Astrocyte (in vitro differentiated cells and primary cell): ENCODE data around the gene TNRC6C. TPM values are rescaled to one million over a fixed set of nuclear protein-coding genes. Genes with fewer than 3 reads are reported as not detected.
A peak's percentile ranks its signal among the peaks of the same experiment; 100 is the strongest.

Experiments
- DNase-seq: peaks from one replicate; pipeline ENCODE4 v3.0.0-alpha.2; 2010; ENCODE audit warnings: low read depth
- FAIRE-seq: peaks from 2 replicates; lab custom pipeline; 2011; peaks lifted over from hg19 to GRCh38; lab: Jason Lieb, UNC
- H2AFZ ChIP-seq: 2 replicates; pipeline ENCODE4 v1.6.0; 2012; ENCODE audit warnings: low read depth, low read length, inconsistent platforms
- H3K27ac ChIP-seq: 2 replicates; pipeline ENCODE4 v1.5.1; 2011; ENCODE audit warnings: low read depth, low read length, inconsistent platforms
- H3K27me3 ChIP-seq: 2 replicates; pipeline ENCODE4 v1.6.0; 2011; ENCODE audit warnings: low read length, inconsistent platforms; ENCODE audit not compliant: insufficient read depth
- H3K36me3 ChIP-seq: 2 replicates; pipeline ENCODE4 v1.5.1; 2011; ENCODE audit warnings: low read length, inconsistent platforms; ENCODE audit not compliant: insufficient read depth
- H3K4me1 ChIP-seq: 2 replicates; pipeline ENCODE4 v1.5.1; 2011; ENCODE audit warnings: low read length, inconsistent platforms; ENCODE audit not compliant: insufficient read depth
- H3K4me2 ChIP-seq: 2 replicates; pipeline ENCODE4 v1.6.0; 2012; ENCODE audit warnings: low read length, inconsistent platforms
- H3K4me3 ChIP-seq: 2 replicates; pipeline ENCODE4 v1.5.1; 2011; ENCODE audit warnings: low read depth, mild to moderate bottlenecking, low read length, inconsistent platforms; ENCODE audit not compliant: insufficient read depth
- H3K79me2 ChIP-seq: 2 replicates; pipeline ENCODE4 v1.6.0; 2012; ENCODE audit warnings: mild to moderate bottlenecking, low read length, inconsistent platforms; ENCODE audit not compliant: insufficient read depth
- H3K9ac ChIP-seq: 2 replicates; pipeline ENCODE4 v1.6.0; 2012; ENCODE audit warnings: mild to moderate bottlenecking, low read length, inconsistent platforms
- H3K9me3 ChIP-seq: 2 replicates; pipeline ENCODE4 v1.5.1; 2012; ENCODE audit warnings: low read depth, mild to moderate bottlenecking, low read length, inconsistent platforms; ENCODE audit not compliant: insufficient read depth
- H4K20me1 ChIP-seq: 2 replicates; pipeline ENCODE4 v1.6.0; 2012; ENCODE audit warnings: low read length, inconsistent platforms; ENCODE audit not compliant: insufficient read depth
- H3K27ac Mint-ChIP-seq: one replicate; pipeline ENCODE4 v1.8.0; 2021; ENCODE audit warnings: mild to moderate bottlenecking, mixed read lengths; ENCODE audit not compliant: unreplicated experiment
- H3K27me3 Mint-ChIP-seq: one replicate; pipeline ENCODE4 v1.8.0; 2021; ENCODE audit warnings: low read depth, mixed read lengths; ENCODE audit not compliant: unreplicated experiment
- H3K36me3 Mint-ChIP-seq: one replicate; pipeline ENCODE4 v1.8.0; 2021; ENCODE audit warnings: low read depth, mixed read lengths; ENCODE audit not compliant: unreplicated experiment
- H3K4me1 Mint-ChIP-seq: one replicate; pipeline ENCODE4 v1.8.0; 2021; ENCODE audit warnings: low read depth, mixed read lengths; ENCODE audit not compliant: unreplicated experiment
- H3K4me3 Mint-ChIP-seq: one replicate; pipeline ENCODE4 v1.8.0; 2021; ENCODE audit warnings: mild to moderate bottlenecking, moderate library complexity, mixed read lengths; ENCODE audit not compliant: unreplicated experiment
- H3K9me3 Mint-ChIP-seq: one replicate; pipeline ENCODE4 v1.8.0; 2021; ENCODE audit warnings: mild to moderate bottlenecking, mixed read lengths; ENCODE audit not compliant: unreplicated experiment
- CTCF ChIP-seq: IDR thresholded peaks from 2 replicates; pipeline ENCODE4 v1.5.1; 2011; ENCODE audit warnings: low read depth, mild to moderate bottlenecking, inconsistent platforms, low read length, moderate library complexity; ENCODE audit not compliant: insufficient read depth
- EZH2 ChIP-seq: IDR thresholded peaks from 2 replicates; pipeline ENCODE4 v1.6.1; 2012; ENCODE audit warnings: mild to moderate bottlenecking, low read length, inconsistent platforms; ENCODE audit not compliant: insufficient read depth
- total RNA-seq: library from RNA; stranded (reverse); gene quantifications from 2 replicates; pipeline ENCODE4 v1.2.1, GENCODE V29; 2021

TNRC6C gene
- total RNA-seq, 1 donor from 2014 or later = 7.3 TPM

- Mint-ChIP-seq H3K27ac (no peak overlapping the region), H3K27me3 (peaks cover 31% of the 10 kb centered on the region), H3K4me1 (peaks cover 23% of the 10 kb centered on the region), H3K9me3 (peaks cover 4% of the 10 kb centered on the region), H3K4me3 (peak overlapping the region; percentile 94), H3K36me3 (peaks cover 2% of the 10 kb centered on the region)
- H3K4me2 ChIP-seq = peak overlapping the region; percentile 93
- H3K27me3 ChIP-seq = peaks cover 27% of the 10 kb centered on the region
- H3K79me2 ChIP-seq = peaks cover 36% of the 10 kb centered on the region
- peaks cover 41% of the 10 kb centered on the region for H4K20me1 ChIP-seq
- H2AFZ ChIP-seq = peak overlapping the region; percentile 3
- DNase-seq (no peak), FAIRE-seq (no peak)
- H3K27ac ChIP-seq = no peak overlapping the region
- H3K4me3 ChIP-seq = peak overlapping the region; percentile 67
- peak overlapping the region; percentile 71 for H3K9ac ChIP-seq
- H3K36me3 ChIP-seq = no peaks in the 10 kb centered on the region
- no peaks in the 10 kb centered on the region for H3K9me3 ChIP-seq
- H3K4me1 ChIP-seq = peaks cover 16% of the 10 kb centered on the region
- no peak for TF ChIP-seq CTCF
These were observed 823 bp downstream of the TNRC6C start for GRCh38 chr17:77959126-77959925.

GRCh38 chr17:77959926-77960521, 1.5 kb downstream of the TNRC6C start:
- peaks cover 43% of the 10 kb centered on the region for H3K79me2 ChIP-seq
- H3K27ac Mint-ChIP-seq = no peak overlapping the region
- peaks cover 28% of the 10 kb centered on the region for H3K4me1 Mint-ChIP-seq
- peaks cover 2% of the 10 kb centered on the region for H3K9me3 Mint-ChIP-seq
- peak overlapping the region; percentile 67 for H3K4me3 ChIP-seq
- peaks cover 20% of the 10 kb centered on the region for H3K27me3 ChIP-seq
- H3K4me2 ChIP-seq = peak overlapping the region; percentile 93
- FAIRE-seq (no peak), DNase-seq (peak; percentile 59)
- peak overlapping the region; percentile 71 for H3K9ac ChIP-seq
- H2AFZ ChIP-seq = peak overlapping the region; percentile 3
- H3K4me1 ChIP-seq = peaks cover 16% of the 10 kb centered on the region
- H3K4me3 Mint-ChIP-seq = peak overlapping the region; percentile 94
- no peaks in the 10 kb centered on the region for H3K36me3 ChIP-seq
- peaks cover 24% of the 10 kb centered on the region for H3K27me3 Mint-ChIP-seq
- TF ChIP-seq EZH2 (no peak), CTCF (no peak)
- no peak overlapping the region for H3K27ac ChIP-seq
- peaks cover 48% of the 10 kb centered on the region for H4K20me1 ChIP-seq
- H3K9me3 ChIP-seq = no peaks in the 10 kb centered on the region
- H3K36me3 Mint-ChIP-seq = no peaks in the 10 kb centered on the region
